COR-L47 (cell line): ENCODE measurements around the gene CREB3L2.

Experiments
- DNase-seq: peaks from one replicate; lab custom pipeline; 2025; lab: John Stamatoyannopoulos, UW

Gene CREB3L2

GRCh38 chr7:137871170-137871915 lies 130.5 kb downstream of the CREB3L2 start:
- DNase-seq, result no peak

- no peak for DNase-seq
Observed at GRCh38 chr7:137870684-137871083, 131.2 kb downstream of the CREB3L2 start.

- no peak for DNase-seq
Observed at GRCh38 chr7:137870078-137870477, 131.8 kb downstream of the CREB3L2 start.

- DNase-seq, result no peak
Observed at GRCh38 chr7:137869260-137869659, 132.6 kb downstream of the CREB3L2 start.

- DNase-seq, result no peak
Observed at GRCh38 chr7:137867289-137867688, 134.6 kb downstream of the CREB3L2 start.

- no peak for DNase-seq
Observed at GRCh38 chr7:137865764-137866163, 136.1 kb downstream of the CREB3L2 start.

- no peak for DNase-seq
Observed at GRCh38 chr7:137862964-137863363, 138.9 kb downstream of the CREB3L2 start.

- DNase-seq, result no peak
Observed at GRCh38 chr7:137862358-137862757, 139.5 kb downstream of the CREB3L2 start.

- no peak for DNase-seq
Observed at GRCh38 chr7:137860542-137860941, 141.3 kb downstream of the CREB3L2 start.

- DNase-seq, result no peak
Observed at GRCh38 chr7:137853053-137853452, 148.8 kb downstream of the CREB3L2 start.

- DNase-seq, result no peak
Observed at GRCh38 chr7:137852108-137852507, 149.8 kb downstream of the CREB3L2 start.

- DNase-seq, result no peak
Observed at GRCh38 chr7:137850972-137851945, 150.6 kb downstream of the CREB3L2 start.

- DNase-seq, result no peak
Observed at GRCh38 chr7:137850571-137850970, 151.3 kb downstream of the CREB3L2 start.

- no peak for DNase-seq
Observed at GRCh38 chr7:137848095-137848494, 153.8 kb downstream of the CREB3L2 start.

- DNase-seq, result no peak
Observed at GRCh38 chr7:137847568-137848050, 154.3 kb downstream of the CREB3L2 start.

GRCh38 chr7:137846827-137847567 lies 154.9 kb downstream of the CREB3L2 start, which contains the start of gene DGKI:
TSS of gene DGKI (minus strand) at chr7:137846974.
- peak; percentile 58 for DNase-seq

GRCh38 chr7:137846549-137846826 lies 155.4 kb downstream of the CREB3L2 start:
- DNase-seq, result no peak

GRCh38 chr7:137844677-137845425 lies 157.0 kb downstream of the CREB3L2 start:
- DNase-seq, result no peak

- DNase-seq, result peak; percentile 70
Observed at GRCh38 chr7:137839903-137840779, 161.7 kb downstream of the CREB3L2 start.

- no peak for DNase-seq
Observed at GRCh38 chr7:137838706-137839315, 163.1 kb downstream of the CREB3L2 start.
